A549 treated with ZK216348 at 1 μM for 4 hours (cell line): ENCODE measurements around the gene PIF1. TPM values are rescaled to one million over a fixed set of nuclear protein-coding genes. Genes with fewer than 3 reads are reported as not detected.

Source experiments
- total RNA-seq: library from RNA; stranded (reverse); fragments of 200-300 nt; extraction: Qiagen RNA extraction; gene quantifications from 5 replicates; pipeline ENCODE4 v1.2.3, GENCODE V29; 2022; ENCODE audit warnings: low read depth

PIF1 gene
- 11.6 to 25.2 TPM (median 19.5 TPM) in 5 replicates for total RNA-seq

GRCh38 chr15:64825431-64826294, at the start of gene PIF1:
Gene PIF1, minus strand, starts transcription at chr15:64825647. Its CDS starts 1,312 bp downstream, at chr15:64824335.

GRCh38 chr15:64841344-64842095, 16.1 kb upstream of the PIF1 start, which contains the start of gene PLEKHO2:
Gene PLEKHO2, plus strand, starts transcription at chr15:64841915. Its CDS starts 102 bp downstream, at chr15:64842017.

GRCh38 chr15:64775551-64776401, 49.7 kb downstream of the PIF1 start, which contains the start of gene RBPMS2:
Gene RBPMS2, minus strand, starts transcription at chr15:64775589. Its CDS starts 270 bp downstream, at chr15:64775319.

Other genes with a start within 250 kb of the PIF1 start
- gene RBPMS2, start 50.1 kb downstream of the PIF1 start, total RNA-seq, result 5.9 to 10.1 TPM (median 8.5 TPM) in 5 replicates
- 5.1 to 6.1 TPM (median 5.9 TPM) in 5 replicates for gene PLEKHO2, start 16.3 kb upstream of the PIF1 start, total RNA-seq
- gene ANKDD1A, start 86.3 kb upstream of the PIF1 start, total RNA-seq, result 1.4 to 2.0 TPM (median 1.7 TPM) in 5 replicates
- 114 to 131 TPM (median 120 TPM) in 5 replicates for gene SPG21, start 164.3 kb upstream of the PIF1 start, total RNA-seq
- 22.3 to 33.7 TPM (median 26.3 TPM) in 5 replicates for gene MTFMT, start 204.0 kb upstream of the PIF1 start, total RNA-seq
- gene SLC51B, start 219.7 kb upstream of the PIF1 start, total RNA-seq, result 13.1 to 18.9 TPM (median 15.7 TPM) in 5 replicates
- gene RASL12, start 242.3 kb upstream of the PIF1 start, total RNA-seq, result 0.08 to 0.19 TPM (median 0.15 TPM) in 5 replicates